KMS-11 (cell line): ENCODE data around the gene MYEOV.

Experiments used
- H2AFZ ChIP-seq: fragments of 200-600 bp; sonication (generic); 2 replicates; pipeline ENCODE4 v1.6.1; 2016; ENCODE audit warnings: antibody characterized with exemption, mixed run types, low read depth
- H3K27ac ChIP-seq: fragments of 200-600 bp; sonication (generic); 2 replicates; pipeline ENCODE4 v1.6.1; 2016; ENCODE audit warnings: mild to moderate bottlenecking, mixed run types
- H3K27me3 ChIP-seq: fragments of 200-600 bp; sonication (generic); 2 replicates; pipeline ENCODE4 v1.6.1; 2017; ENCODE audit warnings: mild to moderate bottlenecking, low read depth, mixed run types, moderate library complexity; ENCODE audit not compliant: insufficient read depth
- H3K36me3 ChIP-seq: fragments of 200-600 bp; sonication (generic); 2 replicates; pipeline ENCODE4 v1.6.1; 2017; ENCODE audit warnings: mild to moderate bottlenecking, mixed run types; ENCODE audit not compliant: insufficient read depth
- H3K4me1 ChIP-seq: fragments of 200-600 bp; sonication (generic); 2 replicates; pipeline ENCODE4 v1.6.1; 2016; ENCODE audit warnings: mild to moderate bottlenecking, low read depth, mixed run types; ENCODE audit not compliant: poor library complexity, severe bottlenecking
- H3K4me2 ChIP-seq: fragments of 200-600 bp; sonication (generic); 2 replicates; pipeline ENCODE4 v1.7.0; 2016; ENCODE audit warnings: mild to moderate bottlenecking, mixed run types
- H3K4me3 ChIP-seq: fragments of 200-600 bp; sonication (generic); IDR thresholded peaks from 2 replicates; pipeline ENCODE4 v1.6.1; 2017; ENCODE audit warnings: low read depth, low read length, mixed read lengths; ENCODE audit not compliant: insufficient read depth
- H3K79me2 ChIP-seq: fragments of 200-600 bp; sonication (generic); 2 replicates; pipeline ENCODE4 v1.6.1; 2016; ENCODE audit warnings: low read depth, mixed run types; ENCODE audit not compliant: insufficient read depth
- H3K9ac ChIP-seq: fragments of 200-600 bp; sonication (generic); 2 replicates; pipeline ENCODE4 v1.6.1; 2016; ENCODE audit warnings: mild to moderate bottlenecking, mixed run types
- H4K20me1 ChIP-seq: fragments of 200-600 bp; sonication (generic); 2 replicates; pipeline ENCODE4 v1.6.1; 2016; ENCODE audit warnings: mild to moderate bottlenecking, mixed run types; ENCODE audit not compliant: insufficient read depth
- TF ChIP-seq, protein P1 (sequence below): fragments of 200-600 bp; sonication (generic); conservative IDR thresholded peaks from 2 replicates; pipeline ENCODE4 v1.6.1; 2017; ENCODE audit warnings: low read depth, mild to moderate bottlenecking, antibody characterized with exemption, low read length, moderate library complexity, mixed read lengths

MYEOV gene

DNA sequence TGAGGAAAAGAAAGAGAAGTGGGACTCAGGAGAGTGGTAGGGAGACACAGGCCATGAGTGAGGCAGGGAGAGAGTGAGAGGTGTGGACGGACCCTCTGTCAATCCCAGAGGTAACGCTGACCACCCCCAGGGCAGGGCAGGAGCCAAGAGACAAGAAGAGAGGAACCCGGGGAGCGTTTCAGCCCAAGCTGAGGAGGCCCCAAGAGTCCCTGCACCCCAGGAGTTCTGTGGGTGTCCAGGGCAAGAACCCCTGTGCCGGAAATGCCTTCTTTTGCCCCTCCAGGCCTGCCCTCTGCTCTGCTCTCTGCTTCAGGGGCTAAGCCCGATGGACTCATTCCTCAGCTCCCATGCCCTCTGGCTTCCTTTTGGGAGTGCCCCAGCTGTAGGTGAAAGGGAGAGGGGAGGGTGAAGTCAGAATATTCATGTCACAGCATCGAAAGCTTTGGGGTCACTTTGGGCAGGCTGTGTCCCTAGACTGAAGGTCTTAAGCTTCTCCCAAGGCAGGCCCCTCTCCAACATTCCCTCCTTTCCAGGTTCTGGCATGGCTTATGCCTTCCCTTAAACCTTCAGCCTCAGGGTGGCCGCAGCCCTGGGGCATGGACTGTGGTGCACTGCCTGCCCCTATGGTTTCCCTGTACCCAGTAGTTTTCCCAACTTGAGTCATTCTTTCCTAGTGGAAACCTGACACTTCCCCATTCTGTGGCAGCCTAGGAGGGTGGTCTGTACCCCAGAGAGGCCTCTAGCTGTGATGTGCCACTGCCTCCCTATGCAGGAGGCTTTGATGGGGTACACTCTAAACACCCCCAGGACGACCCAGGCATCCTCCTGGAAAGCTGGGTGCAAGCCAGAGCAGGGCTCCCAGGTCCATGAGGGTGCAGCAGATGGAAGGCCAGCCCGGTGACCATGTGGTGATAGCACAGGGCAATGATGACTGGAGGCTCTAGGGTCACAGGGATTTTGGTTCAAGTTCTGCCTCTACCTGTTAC, 27.1 kb downstream of the MYEOV start:
- H3K4me2 ChIP-seq: no peak overlapping the region
- no peak overlapping the region for H2AFZ ChIP-seq
- H3K27me3 ChIP-seq: no peaks in the 10 kb centered on the region
- H3K79me2 ChIP-seq: no peaks in the 10 kb centered on the region
- H3K4me1 ChIP-seq: no peaks in the 10 kb centered on the region
- H3K9ac ChIP-seq: no peak overlapping the region
- H3K27ac ChIP-seq: no peak overlapping the region
- H3K36me3 ChIP-seq: no peaks in the 10 kb centered on the region
- H4K20me1 ChIP-seq: no peaks in the 10 kb centered on the region
- TF ChIP-seq, protein P1, sequence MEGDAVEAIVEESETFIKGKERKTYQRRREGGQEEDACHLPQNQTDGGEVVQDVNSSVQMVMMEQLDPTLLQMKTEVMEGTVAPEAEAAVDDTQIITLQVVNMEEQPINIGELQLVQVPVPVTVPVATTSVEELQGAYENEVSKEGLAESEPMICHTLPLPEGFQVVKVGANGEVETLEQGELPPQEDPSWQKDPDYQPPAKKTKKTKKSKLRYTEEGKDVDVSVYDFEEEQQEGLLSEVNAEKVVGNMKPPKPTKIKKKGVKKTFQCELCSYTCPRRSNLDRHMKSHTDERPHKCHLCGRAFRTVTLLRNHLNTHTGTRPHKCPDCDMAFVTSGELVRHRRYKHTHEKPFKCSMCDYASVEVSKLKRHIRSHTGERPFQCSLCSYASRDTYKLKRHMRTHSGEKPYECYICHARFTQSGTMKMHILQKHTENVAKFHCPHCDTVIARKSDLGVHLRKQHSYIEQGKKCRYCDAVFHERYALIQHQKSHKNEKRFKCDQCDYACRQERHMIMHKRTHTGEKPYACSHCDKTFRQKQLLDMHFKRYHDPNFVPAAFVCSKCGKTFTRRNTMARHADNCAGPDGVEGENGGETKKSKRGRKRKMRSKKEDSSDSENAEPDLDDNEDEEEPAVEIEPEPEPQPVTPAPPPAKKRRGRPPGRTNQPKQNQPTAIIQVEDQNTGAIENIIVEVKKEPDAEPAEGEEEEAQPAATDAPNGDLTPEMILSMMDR: no peak
- H3K4me3 ChIP-seq: no peak overlapping the region

DNA sequence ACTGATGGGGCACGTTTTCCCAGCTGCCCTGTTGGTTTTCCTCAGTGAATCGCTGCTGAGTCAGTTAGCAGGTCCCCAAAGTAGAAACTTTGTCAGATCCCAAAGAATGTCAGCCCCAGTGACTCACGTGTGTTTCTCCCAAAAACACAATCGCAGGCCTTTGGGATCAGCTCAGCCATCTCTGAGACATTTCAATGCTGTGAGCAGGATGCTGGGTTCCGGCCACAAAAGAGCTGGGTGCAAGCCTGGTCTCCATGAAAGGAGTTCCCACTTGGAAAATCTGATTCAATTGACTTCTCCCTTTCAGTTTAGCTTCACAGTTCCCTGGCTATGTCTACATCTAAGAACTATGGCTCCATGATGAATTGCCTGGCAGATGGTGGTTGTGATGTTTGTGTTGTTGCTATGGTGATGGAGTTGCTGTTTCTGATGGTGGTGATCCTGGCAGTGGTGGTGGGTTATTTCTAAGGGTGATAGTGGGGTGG, 28.0 kb downstream of the MYEOV start:
- no peaks in the 10 kb centered on the region for H3K4me1 ChIP-seq
- TF ChIP-seq, protein P1: no peak
- H3K36me3 ChIP-seq: no peaks in the 10 kb centered on the region
- H4K20me1 ChIP-seq: no peaks in the 10 kb centered on the region
- no peaks in the 10 kb centered on the region; the same call in 1 of the 2 replicates for H3K27me3 ChIP-seq
- no peak overlapping the region for H3K4me3 ChIP-seq
- no peak overlapping the region for H3K4me2 ChIP-seq
- no peak overlapping the region for H3K27ac ChIP-seq
- H2AFZ ChIP-seq: no peak overlapping the region
- no peak overlapping the region for H3K9ac ChIP-seq
- H3K79me2 ChIP-seq: no peaks in the 10 kb centered on the region

DNA sequence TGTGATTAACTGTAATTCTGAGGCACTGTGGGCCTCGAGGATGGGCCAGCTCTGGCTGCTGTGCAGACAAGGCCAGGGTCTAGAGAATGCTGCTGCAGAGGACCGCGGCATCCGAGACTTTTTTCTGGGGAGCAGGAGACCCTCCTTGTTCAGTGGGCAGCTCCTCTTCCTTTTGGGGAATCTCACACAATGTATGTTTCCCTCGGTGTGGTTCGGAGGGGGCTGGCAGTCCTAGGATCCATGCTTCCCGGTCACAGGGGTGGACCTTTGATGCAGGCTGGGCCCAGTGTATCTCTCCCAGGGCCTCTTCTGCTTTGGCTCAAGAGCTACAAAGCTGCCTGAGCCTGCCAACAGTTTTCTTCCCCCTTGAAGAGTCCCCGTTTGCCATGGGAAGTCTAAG, 31.5 kb downstream of the MYEOV start:
- no peak overlapping the region for H3K4me3 ChIP-seq
- H3K27me3 ChIP-seq: peaks cover 6% of the 10 kb centered on the region; the same call in 1 of the 2 replicates
- no peaks in the 10 kb centered on the region for H3K36me3 ChIP-seq
- H2AFZ ChIP-seq: no peak overlapping the region
- no peak overlapping the region for H3K9ac ChIP-seq
- TF ChIP-seq, protein P1: no peak
- no peaks in the 10 kb centered on the region for H3K4me1 ChIP-seq
- no peak overlapping the region for H3K4me2 ChIP-seq
- no peak overlapping the region for H3K27ac ChIP-seq
- no peaks in the 10 kb centered on the region for H4K20me1 ChIP-seq
- H3K79me2 ChIP-seq: no peaks in the 10 kb centered on the region

DNA sequence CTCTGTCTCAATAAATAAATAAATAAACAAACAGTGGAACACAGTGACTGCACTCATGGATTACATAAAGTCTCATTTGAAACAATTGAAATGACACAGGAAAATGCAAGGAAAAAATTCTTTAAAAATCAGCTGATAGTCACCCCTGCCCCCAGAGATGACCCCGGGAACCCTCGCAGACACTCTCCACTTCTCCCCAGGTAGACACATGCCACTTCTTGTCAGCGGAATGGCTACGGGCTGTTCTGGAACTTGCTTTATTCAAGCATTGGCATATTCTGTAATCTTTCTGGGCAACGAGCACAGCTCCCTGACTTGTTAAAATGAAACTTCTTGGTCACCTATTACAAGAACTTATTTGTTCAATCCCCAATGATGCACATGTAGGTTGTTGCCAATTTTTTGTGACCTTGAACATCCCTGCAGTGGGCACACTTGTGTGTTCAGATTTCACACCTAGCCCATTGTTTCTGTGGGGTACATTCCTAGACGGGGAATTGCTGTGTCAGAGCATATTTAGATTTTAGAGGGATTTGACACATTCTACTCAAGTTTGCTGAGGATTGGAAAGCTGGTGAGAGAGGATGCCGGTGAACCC, 32.8 kb downstream of the MYEOV start:
- Histone ChIP-seq H3K79me2 (no peaks in the 10 kb centered on the region), H3K36me3 (no peaks in the 10 kb centered on the region), H3K9ac (no peak overlapping the region)

More for the DNA sequence above, 32.8 kb downstream of the MYEOV start:
- Histone ChIP-seq H3K4me3 (no peak overlapping the region), H3K4me1 (no peaks in the 10 kb centered on the region), H3K27me3 (peaks cover 14% of the 10 kb centered on the region; the same call in 1 of the 2 replicates), H4K20me1 (no peaks in the 10 kb centered on the region), H3K27ac (no peak overlapping the region), H2AFZ (no peak overlapping the region), H3K4me2 (no peak overlapping the region)
- TF ChIP-seq, protein P1: no peak
